Stimulated activated CD8-positive, alpha-beta memory T cell treated with anti-CD3 and anti-CD28 coated beads, Interleukin-4, amount 100 ng/mL, for 24 hours (primary cell): ENCODE results near the gene FOXI1.
"Not testable (repeated sequence)": the region's sequence is repeated elsewhere in the genome, so short reads cannot be mapped to it uniquely, and the experiment has no call there.

Source experiments
- DNase-seq: peaks from one replicate; pipeline ENCODE4 v3.0.0-alpha.2; 2020; ENCODE audit warnings: low read depth

The FOXI1 gene

GRCh38 chr5:170092455-170093101 lies 13.1 kb upstream of the FOXI1 start:
- DNase-seq = no peak

- not testable (repeated sequence) for DNase-seq
These were observed 11.4 kb upstream of the FOXI1 start for GRCh38 chr5:170094329-170094728.

- no peak for DNase-seq
These were observed 10.1 kb upstream of the FOXI1 start for GRCh38 chr5:170095646-170096045.

DNA sequence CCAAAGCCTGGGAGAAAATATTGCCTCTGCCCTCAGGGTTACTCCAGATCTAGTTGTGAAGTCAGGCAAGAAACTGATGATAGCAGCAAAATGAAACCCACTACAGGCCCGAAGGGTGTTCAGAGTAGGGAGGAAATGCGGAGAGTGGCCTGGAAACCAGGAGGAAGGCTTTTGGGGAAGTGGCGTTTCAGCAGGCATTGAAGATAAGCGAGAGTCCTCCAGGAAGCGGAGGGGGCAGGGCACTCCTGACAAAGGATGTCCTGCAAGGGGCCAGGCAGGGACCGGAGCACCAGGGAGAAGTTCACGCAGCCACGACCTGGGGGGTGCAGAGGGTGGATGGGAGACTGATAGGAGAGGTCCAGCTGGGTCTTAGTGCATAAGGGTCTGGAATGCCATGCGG lies 7.8 kb upstream of the FOXI1 start:
- DNase-seq = no peak

- DNase-seq = peak; percentile 52
These were observed 5.4 kb upstream of the FOXI1 start for GRCh38 chr5:170100066-170100943.

GRCh38 chr5:170103447-170103846 lies 2.2 kb upstream of the FOXI1 start:
- no peak for DNase-seq

- no peak for DNase-seq
These were observed 1.4 kb upstream of the FOXI1 start for GRCh38 chr5:170104299-170104698.

- DNase-seq = no peak
These were observed 987 bp upstream of the FOXI1 start for GRCh38 chr5:170104710-170105109.

DNA sequence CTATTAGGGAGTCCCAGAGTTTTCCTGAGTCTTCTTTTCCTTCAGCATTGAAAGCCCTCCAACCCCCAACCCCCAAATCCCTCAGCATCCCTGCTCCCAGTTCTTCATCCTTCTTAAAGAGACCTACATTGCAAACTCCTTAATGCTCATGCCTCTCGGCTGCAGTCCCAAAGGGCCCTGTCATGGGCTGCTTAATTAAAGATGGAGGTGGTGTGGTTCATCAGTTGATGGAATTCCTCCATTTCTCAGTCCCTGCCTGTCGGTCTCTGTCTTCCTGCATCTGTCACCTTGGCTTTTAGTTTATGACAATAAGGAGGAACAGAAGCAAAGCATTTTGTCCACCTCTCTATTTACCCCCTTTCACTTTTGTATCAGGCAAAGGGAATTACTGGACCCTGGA lies 2.0 kb downstream of the FOXI1 start:
- no peak for DNase-seq

DNA sequence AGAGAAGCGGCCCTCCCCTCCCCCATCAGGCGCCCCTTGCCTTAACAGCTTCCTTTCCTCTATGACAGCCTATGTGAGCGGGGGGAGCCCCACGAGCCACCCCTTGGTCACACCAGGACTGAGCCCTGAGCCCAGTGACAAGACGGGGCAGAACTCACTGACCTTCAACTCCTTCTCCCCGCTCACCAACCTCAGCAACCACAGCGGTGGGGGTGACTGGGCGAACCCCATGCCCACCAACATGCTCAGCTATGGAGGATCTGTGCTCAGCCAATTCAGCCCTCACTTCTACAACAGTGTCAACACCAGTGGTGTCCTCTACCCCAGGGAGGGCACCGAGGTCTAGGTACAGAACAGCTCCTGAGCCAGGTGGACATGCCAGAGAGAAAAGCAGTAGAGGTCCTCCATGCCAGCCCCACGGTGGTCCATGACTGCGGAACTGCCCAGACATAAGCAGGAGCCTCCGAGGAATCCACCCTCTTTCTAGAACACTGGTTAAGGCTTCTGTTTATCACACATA lies 2.6 kb downstream of the FOXI1 start:
- DNase-seq = no peak

- DNase-seq = no peak
These were observed 3.6 kb downstream of the FOXI1 start for GRCh38 chr5:170109059-170110031.

- no peak for DNase-seq
These were observed 4.8 kb downstream of the FOXI1 start for GRCh38 chr5:170110403-170111087.

GRCh38 chr5:170111088-170111785 lies 5.5 kb downstream of the FOXI1 start:
- DNase-seq = no peak

- no peak for DNase-seq
These were observed 7.3 kb downstream of the FOXI1 start for GRCh38 chr5:170112876-170113521.

DNA sequence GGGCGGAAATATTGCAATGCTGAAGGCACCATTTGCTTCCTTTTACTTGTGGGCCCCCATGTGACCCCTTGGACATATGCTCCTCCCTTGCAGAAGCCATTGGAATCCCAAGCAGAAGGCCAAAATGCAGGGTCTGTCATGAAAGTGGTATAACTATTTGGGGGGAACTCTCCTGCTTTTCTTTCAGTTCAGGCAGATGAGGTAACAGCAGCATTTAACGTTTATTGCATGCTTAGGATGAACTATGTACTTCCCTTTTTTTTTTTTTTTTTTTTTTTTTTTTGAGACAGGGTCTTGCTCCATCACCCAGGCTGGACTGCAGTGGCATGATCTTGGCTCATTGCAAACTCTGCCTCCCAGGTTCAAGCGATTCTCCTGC lies 7.8 kb downstream of the FOXI1 start:
- no peak for DNase-seq

GRCh38 chr5:170114271-170114670 lies 8.6 kb downstream of the FOXI1 start:
- DNase-seq = no peak

GRCh38 chr5:170115925-170116324 lies 10.2 kb downstream of the FOXI1 start:
- no peak for DNase-seq

DNA sequence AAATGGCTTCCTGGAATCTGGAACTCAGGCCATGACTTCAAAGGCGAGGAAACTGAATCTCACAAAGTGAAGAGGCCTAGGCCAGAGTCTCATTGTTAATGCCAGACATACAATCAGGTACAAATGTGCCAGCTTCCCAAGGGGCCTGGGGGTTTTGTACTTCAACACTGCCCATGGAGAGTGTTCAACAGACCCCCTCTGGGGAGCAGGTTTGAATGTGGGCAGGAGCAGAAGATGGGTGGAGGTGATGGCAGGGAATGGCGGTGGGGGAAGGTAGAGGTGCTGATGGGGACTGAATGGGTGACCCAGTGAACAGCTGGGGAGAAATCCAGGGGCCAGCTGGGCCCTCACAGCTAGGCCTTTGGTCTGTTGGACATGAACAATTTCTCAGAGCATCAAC lies 12.0 kb downstream of the FOXI1 start:
- no peak for DNase-seq

- no peak for DNase-seq
These were observed 14.9 kb downstream of the FOXI1 start for GRCh38 chr5:170120576-170120975.

DNA sequence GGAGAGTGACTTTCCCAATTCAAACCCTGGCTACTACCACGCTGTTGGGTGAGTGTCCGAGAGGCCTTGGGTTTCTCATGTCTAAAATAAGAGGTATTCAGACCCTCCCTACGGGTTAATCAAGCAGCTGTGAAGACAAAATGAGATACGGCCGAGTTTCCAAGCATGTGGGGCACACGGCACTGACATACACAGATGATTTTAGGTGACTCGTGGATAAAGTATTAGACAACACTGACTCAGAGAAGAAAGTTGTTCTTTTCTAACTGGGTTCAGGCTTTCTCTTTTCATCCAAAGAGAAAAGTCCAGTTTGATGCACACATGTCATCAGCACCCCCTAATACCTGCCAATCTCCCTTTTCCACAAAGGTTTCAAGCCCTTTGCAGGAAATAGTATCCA lies 15.6 kb downstream of the FOXI1 start:
- no peak for DNase-seq
